Body of pancreas (tissue), 4 donors: ENCODE measurements around the gene ZNF516. TPM values are rescaled to one million over a fixed set of nuclear protein-coding genes. Genes with fewer than 3 reads are reported as not detected.

Experiments used
- ATAC-seq: fragments of 150-250 bp; one replicate; pipeline ENCODE4 v1.9.1; 2016
- DNase-seq, 4 donors: peaks; one replicate each; pipeline ENCODE4 v3.0.0-alpha.2; 2019
- H3K27ac ChIP-seq, 4 donors: fragments of 200-600 bp; sonication (generic); 1 replicate in 3 of 4; 2 replicates in 1 of 4; pipeline versions ENCODE4 v1.5.1 to v1.6.1; 2016 to 2019; ENCODE audit warnings: mild to moderate bottlenecking in 1 of 4, mixed read lengths in 1 of 4, moderate library complexity in 1 of 4
- H3K27me3 ChIP-seq, 2 donors: fragments of 200-600 bp; sonication (generic); one replicate each; pipeline ENCODE4 v1.6.0; 2016; ENCODE audit warnings: mild to moderate bottlenecking in 1 of 2
- H3K36me3 ChIP-seq, 2 donors: fragments of 200-600 bp; sonication (generic); replicated peaks in 1 of 2; 2 replicates each; pipeline ENCODE4 v1.5.1; 2016; ENCODE audit warnings: low read depth in 2 of 2; ENCODE audit not compliant: insufficient read depth in 1 of 2
- H3K4me1 ChIP-seq: fragments of 200-600 bp; sonication (generic); one replicate; pipeline ENCODE4 v1.6.0; 2016
- H3K4me3 ChIP-seq, 2 donors: fragments of 200-600 bp; sonication (generic); 1 replicate in 1 of 2; 2 replicates in 1 of 2; pipeline ENCODE4 v1.5.1; 2016 to 2019
- H3K9me3 ChIP-seq, 3 donors: fragments of 200-600 bp; sonication (generic); 1 replicate in 2 of 3; 2 replicates in 1 of 3; pipeline ENCODE4 v1.5.1; 2016
- CTCF ChIP-seq, 7 experiments: fragments of 450-650 bp in 4 of 7; fragments of 200-600 bp in 3 of 7; sonication (generic) in 3 of 7; IDR thresholded peaks; one replicate each; pipeline ENCODE4 v1.5.1; 2016 to 2019; ENCODE audit warnings: antibody characterized with exemption in 7 of 7
- POLR2A ChIP-seq, 3 donors: fragments of 450-650 bp; IDR thresholded peaks; one replicate each; pipeline ENCODE4 v1.6.1; 2016; ENCODE audit warnings: antibody characterized with exemption in 3 of 3, mild to moderate bottlenecking in 2 of 3
- WGBS, 2 donors: methylation state at CpG; one replicate each; pipeline ENCODE4 v1.1.5; 2017; 5-methylcytosine and 5-hydroxymethylcytosine counted together
- intact Hi-C: fragments of 100-400 bp; cut with DNase I; formaldehyde crosslinking; loops from one replicate; pipeline ENCODE4 v1.15.1; 2023
- total RNA-seq, 2 donors: library from RNA; depleted of rRNA; stranded (reverse); fragments of >200 nt; gene quantifications; one replicate each; pipeline ENCODE4 v1.1.0, GENCODE V29; 2016

ZNF516 gene
- total RNA-seq, 2 donors from 2014 or later = 13.5 to 16.5 TPM

- TF ChIP-seq CTCF (IDR thresholded peaks at IDR 0.05) (no peak), POLR2A (IDR thresholded peaks at IDR 0.05) (no peak)
- H3K27ac ChIP-seq = no peak overlapping the region
Measured at GRCh38 chr18:76364282-76365259, 130.5 kb downstream of the ZNF516 start.

GRCh38 chr18:76363436-76364120 is 131.5 kb downstream of the ZNF516 start:
- Histone ChIP-seq H3K27ac (no peak overlapping the region), H3K4me3 (no peak overlapping the region), H3K4me1 (no peaks in the 10 kb centered on the region), H3K27me3 (no peaks in the 10 kb centered on the region), H3K36me3 (peaks cover 0 to 1% of the 10 kb centered on the region in 2 donors), H3K9me3 (no peaks in the 10 kb centered on the region)
- no peak for ATAC-seq
- intact Hi-C loops = no loop called here
- no peak for DNase-seq
- WGBS, 2 donors = 77 to 82% methylated on average over 12 of the region's 12 CpGs
- no peak for TF ChIP-seq POLR2A (IDR thresholded peaks at IDR 0.05)

More at GRCh38 chr18:76364282-76365259, 130.5 kb downstream of the ZNF516 start:
- intact Hi-C loops = no loop called here
- Histone ChIP-seq H3K36me3 (peaks cover 0 to 1% of the 10 kb centered on the region in 2 donors), H3K4me3 (no peak overlapping the region), H3K27me3 (no peaks in the 10 kb centered on the region), H3K4me1 (no peaks in the 10 kb centered on the region), H3K9me3 (no peaks in the 10 kb centered on the region)
- 90 to 95% methylated on average over 14 of the region's 14 CpGs for WGBS, 2 donors
- DNase-seq (no peak), ATAC-seq (no peak)

- Histone ChIP-seq H3K4me3 (no peak overlapping the region), H3K27me3 (no peaks in the 10 kb centered on the region), H3K27ac (no peak overlapping the region), H3K4me1 (no peaks in the 10 kb centered on the region), H3K36me3 (peaks cover 0 to 1% of the 10 kb centered on the region in 2 donors), H3K9me3 (no peaks in the 10 kb centered on the region)
- TF ChIP-seq POLR2A (IDR thresholded peaks at IDR 0.05) = no peak
- no peak for TF ChIP-seq CTCF (IDR thresholded peaks at IDR 0.05)
- intact Hi-C loops = no loop called here
- no peak for ATAC-seq
- 81 to 87% methylated on average over 7 of the region's 7 CpGs for WGBS, 2 donors
- DNase-seq = no peak
Measured at GRCh38 chr18:76362676-76363075, 132.4 kb downstream of the ZNF516 start.

GRCh38 chr18:76361219-76361618 is 133.8 kb downstream of the ZNF516 start:
- H3K36me3 ChIP-seq = peaks cover 0 to 1% of the 10 kb centered on the region in 2 donors
- no peak for DNase-seq
- no peaks in the 10 kb centered on the region for H3K27me3 ChIP-seq
- TF ChIP-seq POLR2A (IDR thresholded peaks at IDR 0.05) = no peak
- no peak overlapping the region for H3K27ac ChIP-seq
- H3K4me1 ChIP-seq = no peaks in the 10 kb centered on the region
- intact Hi-C loops = no loop called here
- 94 to 97% methylated on average over 8 of the region's 8 CpGs for WGBS, 2 donors
- no peaks in the 10 kb centered on the region for H3K9me3 ChIP-seq
- no peak for ATAC-seq
- H3K4me3 ChIP-seq = no peak overlapping the region

- ATAC-seq = no peak
- H3K4me3 ChIP-seq = no peak overlapping the region
- H3K36me3 ChIP-seq = peaks cover 0 to 1% of the 10 kb centered on the region in 2 donors
- H3K4me1 ChIP-seq = no peaks in the 10 kb centered on the region
- no peak for DNase-seq
- H3K9me3 ChIP-seq = no peaks in the 10 kb centered on the region
- H3K27me3 ChIP-seq = no peaks in the 10 kb centered on the region
- intact Hi-C loops = no loop called here
- H3K27ac ChIP-seq = no peak overlapping the region
- WGBS, 2 donors = 93 to 98% methylated on average over 10 to 12 of the region's 12 CpGs
- TF ChIP-seq CTCF (IDR thresholded peaks at IDR 0.05) = no peak
- TF ChIP-seq POLR2A (IDR thresholded peaks at IDR 0.05) = no peak
Measured at GRCh38 chr18:76359909-76360308, 135.1 kb downstream of the ZNF516 start.
